IMR-90 (cell line): ENCODE measurements around the gene PPAN. TPM values are rescaled to one million over a fixed set of nuclear protein-coding genes. Genes with fewer than 3 reads are reported as not detected.

Source experiments
- ATAC-seq: fragments of 200-7000 bp; cut with Tn5 transposase; 2 replicates; pipeline ENCODE4 v1.9.1; 2020; ENCODE audit warnings: low read depth, mild to moderate bottlenecking, moderate library complexity
- BruUV-seq: library from RNA; stranded (reverse); fragments of 400-500 nt; replicated peaks from 2 replicates; lab custom pipeline; 2021; lab: Mats Ljungman, UMichigan
- CTCF ChIA-PET: fragments of 300-600 bp; formaldehyde crosslinking; extraction: SDS; loops from one replicate; lab custom pipeline; 2021; ENCODE audit warnings: antibody characterized with exemption; lab: Yijun Ruan, JAX
- POLR2A ChIA-PET: fragments of 300-600 bp; sonication (Branson Sonifier 250); formaldehyde crosslinking; loops from one replicate; lab custom pipeline; 2022; ENCODE audit warnings: antibody characterized with exemption; ENCODE audit not compliant: unreplicated experiment; lab: Charles Lee
- DNase-seq: peaks from one replicate; pipeline ENCODE4 v3.0.0; 2013
- H2AFZ ChIP-seq: replicated peaks from 2 replicates; pipeline ENCODE3; 2013; ENCODE audit warnings: low read length, mild to moderate bottlenecking; ENCODE audit not compliant: poor library complexity
- H2AK5ac ChIP-seq: 2 replicates; pipeline ENCODE4 v1.6.1; 2013; ENCODE audit warnings: low read depth, low read length, inconsistent platforms
- H2AK9ac ChIP-seq: replicated peaks from 2 replicates; pipeline ENCODE3; 2013; ENCODE audit warnings: mild to moderate bottlenecking, low read depth, low read length, moderate library complexity; ENCODE audit not compliant: poor library complexity
- H2BK120ac ChIP-seq: 2 replicates; pipeline ENCODE4 v1.6.1; 2013; ENCODE audit warnings: low read depth, low read length, inconsistent platforms
- H2BK15ac ChIP-seq: 3 replicates; pipeline ENCODE4 v1.6.1; 2013; ENCODE audit warnings: low read depth, low read length, inconsistent platforms
- H2BK20ac ChIP-seq: 2 replicates; pipeline ENCODE4 v1.6.1; 2013; ENCODE audit warnings: low read depth, mild to moderate bottlenecking, inconsistent platforms, low read length, moderate library complexity
- H2BK5ac ChIP-seq: 2 replicates; pipeline ENCODE4 v1.6.1; 2013; ENCODE audit warnings: mild to moderate bottlenecking, low read depth, low read length, inconsistent platforms; ENCODE audit not compliant: poor library complexity, severe bottlenecking
- H3K14ac ChIP-seq: replicated peaks from 2 replicates; pipeline ENCODE4 v1.6.1; 2013; ENCODE audit warnings: low read depth, low read length, inconsistent platforms
- H3K18ac ChIP-seq: 2 replicates; pipeline ENCODE4 v1.6.1; 2013; ENCODE audit warnings: low read depth, low read length, control low read depth
- H3K23ac ChIP-seq: 2 replicates; pipeline ENCODE4 v1.6.1; 2013; ENCODE audit warnings: low read depth, low read length, inconsistent platforms
- H3K27ac ChIP-seq: 2 replicates; pipeline ENCODE4 v1.5.1; 2013; ENCODE audit warnings: mild to moderate bottlenecking, control low read depth, low read length; ENCODE audit not compliant: insufficient read depth
- H3K27me3 ChIP-seq: 2 replicates; pipeline ENCODE4 v1.6.1; 2013; ENCODE audit warnings: low read length; ENCODE audit not compliant: control insufficient read depth, insufficient read depth
- H3K36me3 ChIP-seq: 2 replicates; pipeline ENCODE4 v1.6.1; 2013; ENCODE audit warnings: low read length, mixed read lengths; ENCODE audit not compliant: control insufficient read depth, insufficient read depth
- H3K4ac ChIP-seq: 2 replicates; pipeline ENCODE4 v1.6.1; 2013; ENCODE audit warnings: low read depth, low read length, inconsistent platforms
- H3K4me1 ChIP-seq: 2 replicates; pipeline ENCODE4 v1.6.1; 2013; ENCODE audit warnings: low read length, mixed read lengths; ENCODE audit not compliant: control insufficient read depth, insufficient read depth
- H3K4me2 ChIP-seq: 2 replicates; pipeline ENCODE4 v1.6.1; 2013; ENCODE audit warnings: low read depth, mild to moderate bottlenecking, control low read depth, low read length, moderate library complexity
- H3K4me3 ChIP-seq: 2 replicates; pipeline ENCODE4 v1.5.1; 2013; ENCODE audit warnings: low read depth, mild to moderate bottlenecking, control low read depth, low read length, moderate library complexity; ENCODE audit not compliant: insufficient read depth
- H3K56ac ChIP-seq: 2 replicates; pipeline ENCODE4 v1.6.1; 2013; ENCODE audit warnings: low read length, inconsistent platforms; ENCODE audit not compliant: insufficient read depth; ENCODE audit errors: extremely low read depth
- H3K79me1 ChIP-seq, 2 experiments: 2 replicates each; pipeline ENCODE4 v1.6.1; 2013; ENCODE audit warnings: low read length in 2 of 2, inconsistent platforms in 1 of 2, low read depth in 1 of 2
- H3K9ac ChIP-seq: 2 replicates; pipeline ENCODE4 v1.6.1; 2013; ENCODE audit warnings: low read depth, low read length, control low read depth
- H3K9me1 ChIP-seq: 2 replicates; pipeline ENCODE4 v1.6.1; 2013; ENCODE audit warnings: low read length, inconsistent platforms; ENCODE audit not compliant: insufficient read depth
- H3K9me3 ChIP-seq: 2 replicates; pipeline ENCODE4 v1.6.1; 2013; ENCODE audit warnings: low read length; ENCODE audit not compliant: control insufficient read depth, insufficient read depth
- H4K20me1 ChIP-seq: 2 replicates; pipeline ENCODE4 v1.6.1; 2013; ENCODE audit warnings: low read length, inconsistent platforms; ENCODE audit not compliant: insufficient read depth
- H4K5ac ChIP-seq: 2 replicates; pipeline ENCODE4 v1.6.1; 2013; ENCODE audit warnings: mild to moderate bottlenecking, low read depth, low read length, control low read depth
- H4K8ac ChIP-seq, 2 experiments: 2 replicates each; pipeline ENCODE4 v1.6.1; 2013; ENCODE audit warnings: low read depth in 2 of 2, low read length in 2 of 2, control low read depth in 1 of 2, inconsistent platforms in 1 of 2
- H4K91ac ChIP-seq: 2 replicates; pipeline ENCODE4 v1.6.1; 2013; ENCODE audit warnings: low read depth, low read length, inconsistent platforms; ENCODE audit not compliant: insufficient read depth
- BHLHE40 ChIP-seq: fragments of 150-350 bp; IDR thresholded peaks from 2 replicates; pipeline ENCODE4 v1.6.1; 2016; ENCODE audit warnings: mild to moderate bottlenecking, low read depth, low read length
- CHD1 ChIP-seq: IDR thresholded peaks from 2 replicates; pipeline ENCODE4 v1.6.1; 2012; ENCODE audit warnings: low read depth, low read length, improper control_type of control experiment
- ELK1 ChIP-seq: fragments of 150-350 bp; IDR thresholded peaks from 2 replicates; pipeline ENCODE4 v1.6.1; 2016; ENCODE audit warnings: low read depth, mild to moderate bottlenecking, low read length, moderate library complexity, borderline replicate concordance
- MAFK ChIP-seq: IDR thresholded peaks from 2 replicates; pipeline ENCODE4 v1.6.1; 2012; ENCODE audit warnings: low read depth, low read length, improper control_type of control experiment
- RCOR1 ChIP-seq: IDR thresholded peaks from 2 replicates; pipeline ENCODE4 v1.6.1; 2012; ENCODE audit warnings: mild to moderate bottlenecking, low read length, improper control_type of control experiment; ENCODE audit not compliant: insufficient replicate concordance
- USF2 ChIP-seq: fragments of 150-350 bp; IDR thresholded peaks from 2 replicates; pipeline ENCODE4 v1.6.1; 2017; ENCODE audit warnings: mild to moderate bottlenecking, antibody characterized with exemption, low read length, low read depth
- WGBS, 2 experiments: methylation state at CpG; one replicate each; pipeline versions ENCODE4 v1.1.5 to v1.1.7; 2013; ENCODE audit warnings: missing lambda C conversion rate in 2 of 2; ENCODE audit not compliant: insufficient read length in 1 of 2; ENCODE audit errors: extremely low coverage in 2 of 2; 5-methylcytosine and 5-hydroxymethylcytosine counted together
- dilution Hi-C: fragments of 300-500 bp; cut with HindIII; formaldehyde crosslinking; loops from one replicate; pipeline ENCODE4 v1.14.3; 2018; ENCODE audit warnings: low sequenced_read_pairs; ENCODE audit not compliant: unreplicated experiment
- in situ Hi-C: fragments of 300-500 bp; cut with MboI; formaldehyde crosslinking; loops from 3 replicates; pipeline ENCODE4 v1.14.3; 2019; ENCODE audit warnings: low sequenced_read_pairs, inconsistent platforms, mixed read lengths
- intact Hi-C: fragments of 100-400 bp; cut with micrococcal nuclease; formaldehyde crosslinking; loops from 2 replicates; pipeline ENCODE4 v1.10.0; 2022
- polyA plus RNA-seq, 3 experiments: library from polyadenylated mRNA; depleted of rRNA; stranded (reverse); fragments of >200 nt; gene quantifications; 2 replicates each; pipeline ENCODE4 v1.2.3, GENCODE V29; 2012; ENCODE audit warnings: low replicate concordance in 1 of 3
- total RNA-seq: library from RNA; depleted of rRNA; stranded (reverse); fragments of >200 nt; gene quantifications from 2 replicates; pipeline ENCODE4 v1.2.3, GENCODE V29; 2012

Gene PPAN
- total and polyA plus RNA-seq, 2 of the 4 experiments (the other 2 are of a cell fraction) = 24.0 to 41.6 TPM

- no peak for TF ChIP-seq MAFK
Measured at GRCh38 chr19:10116085-10116865, 10.1 kb downstream of the PPAN start (continued).

GRCh38 chr19:10116866-10117616 is 10.9 kb downstream of the PPAN start:
- ATAC-seq (no peak), DNase-seq (no peak)
- POLR2A ChIA-PET = interaction anchor here (0.6 kb wide), 1 partner anchor 110 kb away, joined by 4 read pairs; no protein-coding TSS in a partner anchor

More at GRCh38 chr19:10116866-10117616, 10.9 kb downstream of the PPAN start:
- peaks cover 9% of the 10 kb centered on the region for H3K4me1 ChIP-seq
- dilution Hi-C loops = no loop called here
- no peak overlapping the region for H4K91ac ChIP-seq
- no peak overlapping the region for H3K9ac ChIP-seq
- no peak overlapping the region for H2BK15ac ChIP-seq
- H2BK5ac ChIP-seq = no peak overlapping the region
- peaks cover 42% of the 10 kb centered on the region for H3K36me3 ChIP-seq
- H4K5ac ChIP-seq = no peak overlapping the region
- no peak overlapping the region for H3K4ac ChIP-seq
- H3K27ac ChIP-seq = no peak overlapping the region
- no peak overlapping the region for H3K14ac ChIP-seq
- H3K23ac ChIP-seq = no peak overlapping the region
- H3K4me2 ChIP-seq = no peak overlapping the region
- no peak overlapping the region for H4K8ac ChIP-seq
- no peak overlapping the region for H3K56ac ChIP-seq
- H2AFZ ChIP-seq = peak overlapping the region; percentile 21
- H3K9me3 ChIP-seq = no peaks in the 10 kb centered on the region
- BruUV-seq = no TSS peak
- no peak overlapping the region for H2BK20ac ChIP-seq
- H2AK5ac ChIP-seq = no peak overlapping the region
- H3K18ac ChIP-seq = no peak overlapping the region
- intact Hi-C loops = no loop called here
- H3K4me3 ChIP-seq = no peak overlapping the region
- CTCF ChIA-PET = interaction anchor here (2.1 kb wide), 1 partner anchor 19 kb away, joined by 4 read pairs; no protein-coding TSS in a partner anchor
- TF ChIP-seq ELK1 (no peak), CHD1 (no peak), BHLHE40 (no peak), USF2 (no peak), RCOR1 (no peak)
- no peaks in the 10 kb centered on the region for H3K27me3 ChIP-seq
- H3K9me1 ChIP-seq = no peaks in the 10 kb centered on the region
- H3K79me1 ChIP-seq = peaks cover 11 to 41% of the 10 kb centered on the region in 2 experiments
- peak overlapping the region; percentile 42 for H2AK9ac ChIP-seq
- in situ Hi-C loops = no loop called here
- H2BK120ac ChIP-seq = no peak overlapping the region
- peaks cover 20% of the 10 kb centered on the region for H4K20me1 ChIP-seq
- WGBS, 2 experiments = no CpG with 5 or more reads among the region's 21 CpGs
